NCI-H1105 treated with DMSO at 0.1 percent for 48 hours (cell line): ENCODE data around the gene IFNA8.
"Not testable (repeated sequence)": the region's sequence is repeated elsewhere in the genome, so short reads cannot be mapped to it uniquely, and the experiment has no call there.

Experiments
- DNase-seq: peaks from one replicate; lab custom pipeline; 2025; lab: John Stamatoyannopoulos, UW

IFNA8 gene

GRCh38 chr9:21428235-21428634 lies 19.3 kb downstream of the IFNA8 start:
- DNase-seq = no peak

GRCh38 chr9:21429191-21429590 lies 20.3 kb downstream of the IFNA8 start:
- no peak for DNase-seq

GRCh38 chr9:21432672-21433425 lies 23.9 kb downstream of the IFNA8 start:
- no peak for DNase-seq

GRCh38 chr9:21434202-21435014 lies 25.5 kb downstream of the IFNA8 start:
- peak; percentile 38 for DNase-seq

GRCh38 chr9:21435015-21435383 lies 26.1 kb downstream of the IFNA8 start:
- DNase-seq = not testable (repeated sequence)

- no peak for DNase-seq
Measured at GRCh38 chr9:21440139-21440538, 31.2 kb downstream of the IFNA8 start, which contains the start of gene IFNA1. IFNA1 (plus strand) TSS chr9:21440439; CDS start chr9:21440508, 69 bp downstream.

- DNase-seq = no peak
Measured at GRCh38 chr9:21443849-21444625, 35.1 kb downstream of the IFNA8 start.

GRCh38 chr9:21449312-21449711 lies 40.4 kb downstream of the IFNA8 start:
- not testable (repeated sequence) for DNase-seq

- DNase-seq = no peak
Measured at GRCh38 chr9:21450733-21451394, 41.9 kb downstream of the IFNA8 start.

GRCh38 chr9:21452681-21453080 lies 43.8 kb downstream of the IFNA8 start:
- DNase-seq = no peak

GRCh38 chr9:21454149-21454548 lies 45.2 kb downstream of the IFNA8 start:
- DNase-seq = no peak

- no peak for DNase-seq
Measured at GRCh38 chr9:21455320-21455719, 46.4 kb downstream of the IFNA8 start.
